ENCODE results near the gene METAP2.

DNA sequence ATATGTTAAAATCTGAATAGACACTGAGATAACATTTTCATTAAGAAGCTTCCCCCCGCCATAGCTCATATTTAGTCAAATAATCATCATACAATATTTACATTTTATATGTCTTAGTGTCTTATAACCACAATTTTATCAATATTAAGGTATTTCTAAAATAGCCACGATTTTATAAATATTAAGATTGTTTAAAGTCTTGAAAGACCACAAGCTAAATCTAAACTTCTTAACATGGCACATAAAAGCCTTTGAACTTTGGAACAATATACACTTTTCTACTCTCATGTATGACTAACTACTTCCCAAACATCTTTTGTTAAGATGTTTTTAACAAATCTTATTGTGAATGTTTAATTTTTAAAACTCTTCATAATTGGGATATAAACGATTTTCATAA lies 70.8 kb downstream of the METAP2 start:
- no peak for TF ChIP-seq EZH2phosphoT487 (IDR thresholded peaks at IDR 0.05; ENCODE audit: insufficient read depth, low read depth)
- TF ChIP-seq EZH2 (IDR thresholded peaks at IDR 0.05; ENCODE audit: insufficient read depth, poor library complexity, severe bottlenecking) = no peak

Data from GM23248 (cell line).